GM18867 (cell line): ENCODE data around the gene ARPC5.

Source experiments
- ATAC-seq: cut with Tn5 transposase; IDR thresholded peaks from one replicate; pipeline ENCODE4 v1.9.1; 2021; ENCODE audit warnings: mild to moderate bottlenecking, moderate library complexity; ENCODE audit not compliant: unreplicated experiment

ARPC5 gene

DNA sequence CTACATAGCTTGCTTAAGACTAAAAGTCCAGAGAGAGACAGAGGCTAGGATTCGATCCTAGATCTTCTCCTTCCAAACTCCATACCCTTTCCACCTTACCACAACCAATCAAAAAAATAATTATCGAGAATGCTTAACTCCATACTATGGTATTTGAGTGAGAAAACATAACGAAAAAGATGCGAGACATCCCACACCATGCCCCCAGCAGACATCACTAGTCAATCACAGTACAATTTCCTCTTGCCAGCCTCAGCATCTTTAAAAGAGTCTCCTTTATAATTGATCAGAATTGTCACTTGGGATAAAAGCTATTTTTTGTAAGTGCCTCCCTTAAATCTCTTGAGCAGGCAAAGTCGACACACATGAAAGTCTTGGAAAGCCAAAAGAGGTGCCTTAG is 46.2 kb downstream of the ARPC5 start:
- no peak for ATAC-seq

DNA sequence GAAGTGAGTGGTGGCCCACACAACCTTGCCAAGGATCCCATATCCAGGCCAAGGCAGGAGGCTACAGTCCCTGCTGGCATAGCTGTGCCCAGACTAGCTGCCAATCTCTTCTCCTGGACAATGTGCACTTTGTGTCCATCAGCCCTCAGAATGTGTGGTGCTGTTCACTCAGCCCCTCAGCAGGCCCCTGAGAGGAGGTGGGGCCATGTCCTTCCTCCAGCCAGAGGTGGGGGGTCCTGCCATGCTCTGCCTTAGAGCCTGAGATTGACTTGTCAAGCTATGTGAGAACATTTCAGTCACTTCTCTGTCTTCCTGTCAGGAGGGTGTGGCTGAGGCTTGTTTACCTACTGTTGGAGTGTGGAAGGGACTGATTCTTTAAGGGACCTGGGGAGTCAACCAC is 46.8 kb downstream of the ARPC5 start:
- ATAC-seq, result no peak

- no peak for ATAC-seq
Measured at GRCh38 chr1:183586926-183587325, 48.7 kb downstream of the ARPC5 start.

- no peak for ATAC-seq
Measured at GRCh38 chr1:183586455-183586854, 49.1 kb downstream of the ARPC5 start.

DNA sequence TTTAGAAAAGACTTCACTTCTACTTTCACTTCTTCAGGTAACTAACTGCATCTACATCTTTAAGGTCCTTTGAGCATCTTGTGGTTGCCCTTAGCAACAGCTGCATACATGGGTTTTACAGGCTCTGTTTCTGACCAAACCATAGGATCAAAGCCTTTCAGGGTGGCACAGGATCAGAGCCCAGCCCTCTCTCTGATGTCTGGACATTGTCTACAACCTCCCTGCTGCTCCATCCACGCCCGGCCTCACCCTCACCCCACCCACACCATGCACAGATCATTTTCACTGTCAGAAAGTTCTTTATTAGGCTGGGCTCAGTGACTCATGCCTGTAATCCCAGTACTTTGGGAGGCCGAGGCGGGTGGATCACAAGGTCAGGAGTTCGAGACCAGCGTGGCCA is 50.5 kb downstream of the ARPC5 start:
- ATAC-seq, result no peak

DNA sequence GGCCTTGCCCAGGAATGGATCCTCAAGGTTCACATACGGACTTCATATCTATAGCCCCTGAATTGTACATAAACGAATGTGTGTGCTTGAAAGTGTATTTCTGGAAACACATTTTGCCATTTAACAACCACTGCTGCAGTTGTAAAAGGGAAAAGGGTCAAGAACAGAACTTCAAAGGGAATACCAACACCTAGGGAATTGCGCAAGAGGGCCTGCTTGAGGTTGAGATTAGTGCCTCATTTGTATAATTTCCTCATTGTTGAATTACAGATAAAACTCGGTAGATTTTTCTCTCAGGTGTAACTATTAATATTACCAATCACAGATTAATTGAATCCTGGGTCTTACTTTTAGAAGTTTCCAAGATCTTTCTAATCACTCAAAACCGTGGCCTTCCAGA is 51.4 kb downstream of the ARPC5 start:
- no peak for ATAC-seq

DNA sequence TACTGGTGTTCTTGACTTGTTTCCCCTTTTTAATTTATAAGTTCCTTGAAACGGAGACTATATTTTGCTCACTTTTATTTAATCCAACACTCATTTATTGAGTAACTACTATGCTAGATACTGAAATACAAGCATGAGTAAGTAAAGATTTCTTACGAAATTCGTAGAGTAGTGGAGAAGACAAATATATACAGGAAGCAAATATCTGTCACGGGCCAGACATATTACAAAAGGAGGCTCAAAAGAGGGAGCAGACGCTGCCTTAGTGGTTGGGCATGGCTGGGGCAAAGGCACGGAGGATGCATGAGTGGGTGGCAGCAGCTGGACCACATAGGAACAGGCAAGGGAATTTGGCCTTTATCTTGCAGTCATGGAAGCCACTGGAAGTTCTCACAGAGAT is 52.1 kb downstream of the ARPC5 start:
- no peak for ATAC-seq

GRCh38 chr1:183582021-183582713 is 53.4 kb downstream of the ARPC5 start:
- no peak for ATAC-seq

- ATAC-seq, result no peak
Measured at GRCh38 chr1:183580281-183580682, 55.3 kb downstream of the ARPC5 start.

GRCh38 chr1:183578856-183579255 is 56.7 kb downstream of the ARPC5 start:
- no peak for ATAC-seq

DNA sequence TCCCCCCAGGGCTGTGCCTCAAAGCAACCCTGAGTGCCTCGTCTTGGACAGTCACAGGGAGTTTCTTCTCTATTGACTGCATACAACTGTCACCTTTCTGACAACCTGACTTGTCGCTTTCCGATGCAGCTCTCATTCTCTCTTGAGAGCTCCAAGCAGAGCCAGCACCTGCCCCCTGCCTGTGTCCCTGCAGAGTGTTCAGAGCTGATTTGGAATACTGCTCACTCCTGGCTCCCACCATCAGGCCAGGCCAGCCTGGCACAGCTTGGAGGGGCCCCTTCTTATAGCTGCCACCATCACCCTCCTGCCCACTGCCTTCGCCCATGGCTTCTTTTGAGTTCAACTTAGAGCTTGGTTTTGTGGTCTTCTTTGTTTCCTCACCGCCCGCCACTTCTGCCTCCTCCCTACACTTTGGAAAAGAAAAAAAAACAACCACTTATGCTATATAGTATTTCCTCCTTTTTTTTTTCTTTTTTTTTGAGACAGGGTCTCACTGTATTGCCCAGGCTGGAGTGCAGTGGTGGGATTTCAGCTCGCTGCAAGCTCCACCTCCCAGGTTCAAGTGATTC is 57.6 kb downstream of the ARPC5 start:
- ATAC-seq, result no peak

GRCh38 chr1:183576537-183576936 is 59.0 kb downstream of the ARPC5 start:
- no peak for ATAC-seq

DNA sequence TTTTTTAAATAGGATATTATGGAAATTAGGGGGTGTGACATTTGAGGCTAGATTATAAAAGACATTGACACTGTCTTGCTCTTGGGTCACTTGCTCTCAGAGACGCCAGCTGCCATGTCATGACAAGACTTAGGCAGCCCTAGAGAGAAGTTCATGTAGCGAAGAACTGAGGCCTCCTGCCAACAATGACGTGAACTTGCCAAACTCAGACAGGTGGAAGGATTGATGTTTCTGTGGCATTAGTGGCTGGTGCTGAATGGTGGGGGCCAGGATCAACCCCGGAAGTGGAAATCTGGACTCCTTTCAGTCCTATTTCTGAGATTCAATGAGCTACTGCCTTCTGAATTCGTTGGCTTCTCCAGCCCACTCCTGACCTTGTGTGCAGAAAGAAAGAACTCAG is 60.0 kb downstream of the ARPC5 start:
- no peak for ATAC-seq

DNA sequence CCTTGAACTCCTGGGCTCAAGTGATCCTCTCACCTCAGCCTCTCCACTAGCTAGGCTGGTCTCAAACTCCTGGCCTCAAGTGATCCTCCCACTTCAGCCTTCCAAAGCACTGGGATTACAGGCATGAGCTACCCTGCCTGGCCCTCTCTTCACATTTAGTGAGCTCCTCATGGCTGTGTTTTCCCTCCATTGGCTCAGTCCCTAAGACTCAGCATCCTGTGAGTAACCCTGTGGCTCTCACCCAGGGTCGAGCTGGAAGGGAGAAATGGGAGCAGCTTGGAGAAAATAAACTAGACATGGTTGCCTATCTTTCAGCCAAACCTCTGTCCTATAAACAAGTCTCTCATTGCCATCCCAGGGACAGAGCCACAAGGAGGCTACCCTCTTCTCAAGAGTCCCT is 62.9 kb downstream of the ARPC5 start:
- ATAC-seq, result no peak

DNA sequence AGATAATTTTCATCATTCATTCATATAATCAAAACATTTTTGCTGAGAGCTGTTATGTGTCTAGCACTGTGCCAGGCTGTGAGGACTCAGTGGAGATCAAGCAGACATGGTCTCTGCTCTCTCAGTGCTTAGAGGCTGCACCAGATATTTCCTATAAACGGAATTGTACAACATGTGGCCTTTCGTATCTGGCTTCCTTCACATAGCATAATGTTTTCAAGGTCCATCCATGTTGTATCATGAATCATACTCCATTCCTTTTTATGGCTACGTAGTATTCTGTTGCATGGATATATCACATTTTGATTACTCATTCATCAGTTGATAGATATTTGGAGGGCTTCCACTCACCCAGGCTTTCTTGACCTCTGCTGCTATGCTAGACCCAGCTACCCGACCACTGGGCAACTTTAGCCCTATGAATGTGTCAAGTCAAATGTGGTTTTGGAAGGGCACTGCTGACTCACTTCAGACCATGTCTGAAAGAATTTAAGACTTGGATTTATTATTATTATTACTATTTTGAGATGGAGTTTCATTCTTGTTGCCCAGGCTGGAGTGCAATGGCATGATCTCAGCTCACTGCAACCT is 63.8 kb downstream of the ARPC5 start:
- no peak for ATAC-seq
